ENCODE data around the gene ADAMTSL3.

DNA sequence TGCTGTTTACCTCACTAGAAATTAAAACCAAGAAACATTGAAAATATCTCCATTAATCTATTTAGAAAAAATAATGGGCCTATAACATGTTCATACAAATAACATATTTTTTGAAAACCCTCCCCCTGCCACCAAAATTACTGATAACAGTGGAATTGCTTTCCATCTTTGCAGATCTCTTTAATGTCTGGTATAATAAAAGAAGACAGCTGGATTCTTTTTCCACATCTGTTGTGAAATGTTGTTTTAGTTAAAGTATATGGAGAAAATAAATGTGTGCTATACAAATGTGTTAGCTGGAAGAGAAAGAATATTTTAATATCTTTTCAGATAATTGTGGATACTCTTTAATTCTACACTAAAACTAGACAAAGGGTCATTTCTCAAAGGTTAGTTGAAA is 330.7 kb downstream of the ADAMTSL3 start:
- TF ChIP-seq, protein P1, sequence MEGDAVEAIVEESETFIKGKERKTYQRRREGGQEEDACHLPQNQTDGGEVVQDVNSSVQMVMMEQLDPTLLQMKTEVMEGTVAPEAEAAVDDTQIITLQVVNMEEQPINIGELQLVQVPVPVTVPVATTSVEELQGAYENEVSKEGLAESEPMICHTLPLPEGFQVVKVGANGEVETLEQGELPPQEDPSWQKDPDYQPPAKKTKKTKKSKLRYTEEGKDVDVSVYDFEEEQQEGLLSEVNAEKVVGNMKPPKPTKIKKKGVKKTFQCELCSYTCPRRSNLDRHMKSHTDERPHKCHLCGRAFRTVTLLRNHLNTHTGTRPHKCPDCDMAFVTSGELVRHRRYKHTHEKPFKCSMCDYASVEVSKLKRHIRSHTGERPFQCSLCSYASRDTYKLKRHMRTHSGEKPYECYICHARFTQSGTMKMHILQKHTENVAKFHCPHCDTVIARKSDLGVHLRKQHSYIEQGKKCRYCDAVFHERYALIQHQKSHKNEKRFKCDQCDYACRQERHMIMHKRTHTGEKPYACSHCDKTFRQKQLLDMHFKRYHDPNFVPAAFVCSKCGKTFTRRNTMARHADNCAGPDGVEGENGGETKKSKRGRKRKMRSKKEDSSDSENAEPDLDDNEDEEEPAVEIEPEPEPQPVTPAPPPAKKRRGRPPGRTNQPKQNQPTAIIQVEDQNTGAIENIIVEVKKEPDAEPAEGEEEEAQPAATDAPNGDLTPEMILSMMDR (IDR thresholded peaks at IDR 0.05; ENCODE audit: low read depth, low read length, poor library complexity, severe bottlenecking) = no peak
- no peak for TF ChIP-seq EZH2phosphoT487 (IDR thresholded peaks at IDR 0.05; ENCODE audit: borderline replicate concordance, low read length)
